HCT116 (cell line): Measurements from ENCODE around the gene STKLD1. TPM values are rescaled to one million over a fixed set of nuclear protein-coding genes. Genes with fewer than 3 reads are reported as not detected.

ENCODE experiments used
- ATAC-seq: fragments of 200-7000 bp; cut with Tn5 transposase; 2 replicates; pipeline ENCODE4 v1.9.1; 2020; ENCODE audit warnings: mild to moderate bottlenecking, moderate library complexity
- BruUV-seq: library from RNA; stranded (reverse); fragments of 400-500 nt; replicated peaks from 2 replicates; lab custom pipeline; 2021; lab: Mats Ljungman, UMichigan
- CTCF ChIA-PET: fragments of 300-600 bp; sonication (Branson Sonifier 250); formaldehyde crosslinking; loops from one replicate; lab custom pipeline; 2021; ENCODE audit warnings: antibody characterized with exemption; lab: Charles Lee
- POLR2A ChIA-PET: fragments of 300-600, 350-600 bp; sonication (Branson Sonifier 250); formaldehyde crosslinking; loops from one replicate; lab custom pipeline; 2021; ENCODE audit warnings: antibody characterized with exemption; lab: Charles Lee
- RAD21 ChIA-PET, 2 experiments: fragments of 300-600 bp; sonication (Branson Sonifier 250); formaldehyde crosslinking; loops; one replicate each; lab custom pipeline; 2023; ENCODE audit warnings: low total read pairs in 2 of 2; ENCODE audit not compliant: uncharacterized antibody in 2 of 2, unreplicated experiment in 2 of 2, low non-redundant PET in 1 of 2; lab: Charles Lee
- DNase-seq: peaks from one replicate; pipeline ENCODE4 v3.0.0-alpha.2; 2010; ENCODE audit warnings: low read depth, low spot score
- H2AFZ ChIP-seq: fragments of 200-600 bp; shearing (Covaris generic), sonication (generic); 2 replicates; pipeline ENCODE4 v1.6.1; 2017; ENCODE audit warnings: low read depth, mixed run types, mixed read lengths, antibody characterized with exemption, low read length; ENCODE audit not compliant: poor library complexity, severe bottlenecking
- H3K27ac ChIP-seq: 2 replicates; pipeline ENCODE4 v1.5.1; 2012; ENCODE audit warnings: low read depth, low read length
- H3K27me3 ChIP-seq: fragments of 200-600 bp; sonication (generic); 2 replicates; pipeline ENCODE4 v1.6.1; 2016; ENCODE audit warnings: mixed run types, low read length, mixed read lengths; ENCODE audit not compliant: insufficient read depth
- H3K36me3 ChIP-seq, 2 experiments: fragments of 200-500 bp in 1 of 2; fragments of 200-600 bp in 1 of 2; sonication (Bioruptor generic) in 1 of 2; sonication (generic) in 1 of 2; 2 replicates each; pipeline versions ENCODE4 v1.5.1 to v1.6.1; 2014 to 2016; ENCODE audit warnings: low read length in 2 of 2, inconsistent platforms in 1 of 2, mixed read lengths in 1 of 2, mixed run types in 1 of 2; ENCODE audit not compliant: insufficient read depth in 2 of 2, control insufficient read depth in 1 of 2
- H3K4me1 ChIP-seq, 2 experiments: fragments of 200-600 bp in 1 of 2; sonication (generic) in 1 of 2; 2 replicates each; pipeline versions ENCODE4 v1.5.1 to v1.6.1; 2012 to 2017; ENCODE audit warnings: low read length in 2 of 2, inconsistent platforms in 1 of 2, mild to moderate bottlenecking in 1 of 2, mixed read lengths in 1 of 2, mixed run types in 1 of 2, moderate library complexity in 1 of 2; ENCODE audit not compliant: insufficient read depth in 2 of 2, control insufficient read depth in 1 of 2
- H3K4me2 ChIP-seq: fragments of 200-600 bp; sonication (generic); 2 replicates; pipeline ENCODE4 v1.6.1; 2017; ENCODE audit warnings: mixed run types, low read length, mixed read lengths
- H3K4me3 ChIP-seq, 2 experiments: fragments of 200-600 bp in 1 of 2; sonication (generic) in 1 of 2; replicated peaks in 1 of 2; 2 replicates each; pipeline ENCODE4 v1.5.1; 2011 to 2016; ENCODE audit warnings: low read length in 2 of 2, control low read depth in 1 of 2, low read depth in 1 of 2, mild to moderate bottlenecking in 1 of 2, mixed read lengths in 1 of 2, mixed run types in 1 of 2
- H3K79me2 ChIP-seq: fragments of 200-600 bp; sonication (generic); 2 replicates; pipeline ENCODE4 v1.6.1; 2017; ENCODE audit warnings: mild to moderate bottlenecking, mixed run types, low read length, moderate library complexity, mixed read lengths; ENCODE audit not compliant: insufficient read depth
- H3K9ac ChIP-seq: fragments of 200-600 bp; sonication (generic); 2 replicates; pipeline ENCODE4 v1.6.1; 2016; ENCODE audit warnings: low read length, mixed read lengths
- H3K9me2 ChIP-seq: fragments of 200-600 bp; sonication (generic), shearing (Covaris generic); 2 replicates; pipeline ENCODE4 v1.6.1; 2017; ENCODE audit warnings: mixed run types, mild to moderate bottlenecking, moderate library complexity; ENCODE audit not compliant: insufficient read depth
- H3K9me3 ChIP-seq, 2 experiments: fragments of 200-500 bp in 1 of 2; fragments of 200-600 bp in 1 of 2; sonication (Bioruptor generic) in 1 of 2; sonication (generic) in 1 of 2; 2 replicates each; pipeline ENCODE4 v1.6.1; 2014 to 2017; ENCODE audit warnings: low read length in 2 of 2, mixed read lengths in 2 of 2, inconsistent platforms in 1 of 2, low read depth in 1 of 2, mild to moderate bottlenecking in 1 of 2, mixed run types in 1 of 2, moderate library complexity in 1 of 2; ENCODE audit not compliant: control insufficient read depth in 1 of 2, insufficient read depth in 1 of 2
- H4K20me1 ChIP-seq: fragments of 200-600 bp; sonication (generic), shearing (Covaris generic); 2 replicates; pipeline ENCODE4 v1.6.1; 2017; ENCODE audit warnings: mixed run types, mild to moderate bottlenecking, moderate library complexity; ENCODE audit not compliant: insufficient read depth
- CBX3 ChIP-seq: IDR thresholded peaks from 2 replicates; pipeline ENCODE4 v1.6.1; 2012; ENCODE audit warnings: low read depth
- CEBPB ChIP-seq: IDR thresholded peaks from 2 replicates; pipeline ENCODE4 v1.6.1; 2012; ENCODE audit warnings: low read depth
- CTCF ChIP-seq, 3 experiments: fragments of 200-600 bp in 1 of 3; sonication (generic) in 1 of 3; IDR thresholded peaks in 2 of 3; conservative IDR thresholded peaks in 1 of 3; 2 replicates each; pipeline ENCODE4 v1.5.1; 2012 to 2017; ENCODE audit warnings: low read depth in 2 of 3, low read length in 2 of 3, antibody characterized with exemption in 1 of 3, borderline replicate concordance in 1 of 3, control low read depth in 1 of 3, mild to moderate bottlenecking in 1 of 3, mixed read lengths in 1 of 3, mixed run types in 1 of 3, moderate library complexity in 1 of 3; ENCODE audit not compliant: insufficient read depth in 1 of 3
- EGR1 ChIP-seq: IDR thresholded peaks from 2 replicates; pipeline ENCODE4 v1.6.1; 2012; ENCODE audit warnings: low read depth
- ELF1 ChIP-seq: IDR thresholded peaks from 2 replicates; pipeline ENCODE4 v1.6.1; 2012; ENCODE audit warnings: low read depth, borderline replicate concordance
- EZH2phosphoT487 ChIP-seq: fragments of 200-600 bp; IDR thresholded peaks from 2 replicates; pipeline ENCODE4 v1.6.1; 2018; ENCODE audit warnings: antibody characterized with exemption, borderline replicate concordance
- JUND ChIP-seq: IDR thresholded peaks from 2 replicates; pipeline ENCODE4 v1.6.1; 2012
- POLR2AphosphoS5 ChIP-seq: IDR thresholded peaks from 2 replicates; pipeline ENCODE4 v1.6.1; 2011; ENCODE audit warnings: mild to moderate bottlenecking, low read depth, low read length, moderate library complexity
- RAD21 ChIP-seq: IDR thresholded peaks from 2 replicates; pipeline ENCODE4 v1.6.1; 2012; ENCODE audit warnings: low read depth, mild to moderate bottlenecking
- SIN3A ChIP-seq: IDR thresholded peaks from 2 replicates; pipeline ENCODE4 v1.6.1; 2012; ENCODE audit warnings: low read depth
- SP1 ChIP-seq: IDR thresholded peaks from 2 replicates; pipeline ENCODE4 v1.6.1; 2012; ENCODE audit warnings: low read depth
- SRF ChIP-seq: IDR thresholded peaks from 2 replicates; pipeline ENCODE4 v1.6.1; 2012; ENCODE audit warnings: low read depth
- YY1 ChIP-seq: IDR thresholded peaks from 2 replicates; pipeline ENCODE4 v1.6.1; 2011; ENCODE audit warnings: low read length, low read depth, moderate library complexity, mild to moderate bottlenecking; ENCODE audit not compliant: insufficient replicate concordance; ENCODE audit errors: extremely low read depth
- ZFX ChIP-seq: fragments of 450-650 bp; IDR thresholded peaks from 2 replicates; pipeline ENCODE4 v1.6.1; 2017
- ZNF274 ChIP-seq: fragments of 200-500 bp; sonication (Bioruptor generic); IDR thresholded peaks from 2 replicates; pipeline ENCODE4 v1.6.1; 2014; ENCODE audit warnings: mild to moderate bottlenecking, low read depth, low read length, inconsistent platforms
- intact Hi-C: fragments of 100-400 bp; cut with micrococcal nuclease; formaldehyde crosslinking; loops from 2 replicates; pipeline ENCODE4 v1.10.0; 2022
- total RNA-seq: library from RNA; stranded (reverse); gene quantifications from one replicate; pipeline ENCODE4 v1.2.1, GENCODE V29; 2021; ENCODE audit not compliant: unreplicated experiment
- TF ChIP-seq, protein P1 (sequence below): IDR thresholded peaks from 2 replicates; pipeline ENCODE4 v1.6.1; 2012
- TF ChIP-seq, protein P2 (sequence below): IDR thresholded peaks from 2 replicates; pipeline ENCODE4 v1.6.1; 2011; ENCODE audit warnings: mild to moderate bottlenecking, low read length, moderate library complexity; ENCODE audit not compliant: insufficient replicate concordance; ENCODE audit errors: extremely low read depth
- TF ChIP-seq, protein P3 (sequence below): IDR thresholded peaks from 2 replicates; pipeline ENCODE4 v1.6.1; 2012; ENCODE audit warnings: low read depth
- TF ChIP-seq, protein P4 (sequence below): IDR thresholded peaks from 2 replicates; pipeline ENCODE4 v1.6.1; 2012

Gene STKLD1
- total RNA-seq, 1 experiment from 2014 or later: 0.37 TPM

DNA sequence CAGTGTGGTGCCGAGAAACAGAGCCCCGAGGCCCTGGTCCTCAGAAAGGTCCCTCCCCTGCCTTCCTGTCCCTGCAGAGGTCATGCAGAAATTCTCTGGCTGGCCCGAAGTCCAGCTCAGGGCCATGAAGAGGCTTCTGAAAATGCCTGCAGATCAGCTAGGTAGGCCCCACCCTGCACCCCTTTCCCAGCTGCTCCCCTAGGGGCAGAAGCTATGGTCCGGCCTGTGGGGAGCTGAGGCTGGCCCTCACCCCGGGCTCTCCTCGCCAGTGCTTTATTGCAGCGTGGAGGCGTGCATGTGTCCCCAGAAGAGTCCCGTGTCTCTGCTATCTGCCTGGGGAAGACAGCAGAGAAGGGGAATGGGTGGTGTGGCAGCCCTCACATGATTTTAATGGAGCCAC, 21.7 kb downstream of the STKLD1 start:
- ChIA-PET POLR2A (no interaction called here), RAD21 (no interaction called here), CTCF (interaction anchor here (1.4 kb wide), 1 partner anchor 81 kb away, joined by 3 read pairs; the partner anchor contains the start of gene SLC2A6)
- Histone ChIP-seq H3K27me3 (0 out of 2 replicates have a peak, but pooled peaks cover 2% of the 10 kb centered on the region), H4K20me1 (no peaks in the 10 kb centered on the region), H3K9me3 (no peaks in the 10 kb centered on the region), H3K27ac (no peak overlapping the region), H3K4me2 (no peak overlapping the region), H3K9me2 (no peaks in the 10 kb centered on the region), H3K4me3 (no peak overlapping the region), H3K36me3 (no peaks in the 10 kb centered on the region), H3K79me2 (no peaks in the 10 kb centered on the region), H3K4me1 (no peaks in the 10 kb centered on the region), H2AFZ (no peak overlapping the region), H3K9ac (no peak overlapping the region)
- TF ChIP-seq, protein P1, sequence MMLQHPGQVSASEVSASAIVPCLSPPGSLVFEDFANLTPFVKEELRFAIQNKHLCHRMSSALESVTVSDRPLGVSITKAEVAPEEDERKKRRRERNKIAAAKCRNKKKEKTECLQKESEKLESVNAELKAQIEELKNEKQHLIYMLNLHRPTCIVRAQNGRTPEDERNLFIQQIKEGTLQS: no peak
- TF ChIP-seq ZNF274: no peak
- no peak for TF ChIP-seq POLR2AphosphoS5
- TF ChIP-seq SP1: no peak
- TF ChIP-seq CBX3: no peak
- no peak for TF ChIP-seq JUND
- no peak for TF ChIP-seq RAD21
- TF ChIP-seq CEBPB: no peak
- no peak for TF ChIP-seq SIN3A
- TF ChIP-seq ZFX: no peak
- no peak for TF ChIP-seq EGR1
- TF ChIP-seq, protein P2, sequence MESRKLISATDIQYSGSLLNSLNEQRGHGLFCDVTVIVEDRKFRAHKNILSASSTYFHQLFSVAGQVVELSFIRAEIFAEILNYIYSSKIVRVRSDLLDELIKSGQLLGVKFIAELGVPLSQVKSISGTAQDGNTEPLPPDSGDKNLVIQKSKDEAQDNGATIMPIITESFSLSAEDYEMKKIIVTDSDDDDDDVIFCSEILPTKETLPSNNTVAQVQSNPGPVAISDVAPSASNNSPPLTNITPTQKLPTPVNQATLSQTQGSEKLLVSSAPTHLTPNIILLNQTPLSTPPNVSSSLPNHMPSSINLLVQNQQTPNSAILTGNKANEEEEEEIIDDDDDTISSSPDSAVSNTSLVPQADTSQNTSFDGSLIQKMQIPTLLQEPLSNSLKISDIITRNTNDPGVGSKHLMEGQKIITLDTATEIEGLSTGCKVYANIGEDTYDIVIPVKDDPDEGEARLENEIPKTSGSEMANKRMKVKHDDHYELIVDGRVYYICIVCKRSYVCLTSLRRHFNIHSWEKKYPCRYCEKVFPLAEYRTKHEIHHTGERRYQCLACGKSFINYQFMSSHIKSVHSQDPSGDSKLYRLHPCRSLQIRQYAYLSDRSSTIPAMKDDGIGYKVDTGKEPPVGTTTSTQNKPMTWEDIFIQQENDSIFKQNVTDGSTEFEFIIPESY: no peak
- no peak for TF ChIP-seq SRF
- TF ChIP-seq, protein P3, sequence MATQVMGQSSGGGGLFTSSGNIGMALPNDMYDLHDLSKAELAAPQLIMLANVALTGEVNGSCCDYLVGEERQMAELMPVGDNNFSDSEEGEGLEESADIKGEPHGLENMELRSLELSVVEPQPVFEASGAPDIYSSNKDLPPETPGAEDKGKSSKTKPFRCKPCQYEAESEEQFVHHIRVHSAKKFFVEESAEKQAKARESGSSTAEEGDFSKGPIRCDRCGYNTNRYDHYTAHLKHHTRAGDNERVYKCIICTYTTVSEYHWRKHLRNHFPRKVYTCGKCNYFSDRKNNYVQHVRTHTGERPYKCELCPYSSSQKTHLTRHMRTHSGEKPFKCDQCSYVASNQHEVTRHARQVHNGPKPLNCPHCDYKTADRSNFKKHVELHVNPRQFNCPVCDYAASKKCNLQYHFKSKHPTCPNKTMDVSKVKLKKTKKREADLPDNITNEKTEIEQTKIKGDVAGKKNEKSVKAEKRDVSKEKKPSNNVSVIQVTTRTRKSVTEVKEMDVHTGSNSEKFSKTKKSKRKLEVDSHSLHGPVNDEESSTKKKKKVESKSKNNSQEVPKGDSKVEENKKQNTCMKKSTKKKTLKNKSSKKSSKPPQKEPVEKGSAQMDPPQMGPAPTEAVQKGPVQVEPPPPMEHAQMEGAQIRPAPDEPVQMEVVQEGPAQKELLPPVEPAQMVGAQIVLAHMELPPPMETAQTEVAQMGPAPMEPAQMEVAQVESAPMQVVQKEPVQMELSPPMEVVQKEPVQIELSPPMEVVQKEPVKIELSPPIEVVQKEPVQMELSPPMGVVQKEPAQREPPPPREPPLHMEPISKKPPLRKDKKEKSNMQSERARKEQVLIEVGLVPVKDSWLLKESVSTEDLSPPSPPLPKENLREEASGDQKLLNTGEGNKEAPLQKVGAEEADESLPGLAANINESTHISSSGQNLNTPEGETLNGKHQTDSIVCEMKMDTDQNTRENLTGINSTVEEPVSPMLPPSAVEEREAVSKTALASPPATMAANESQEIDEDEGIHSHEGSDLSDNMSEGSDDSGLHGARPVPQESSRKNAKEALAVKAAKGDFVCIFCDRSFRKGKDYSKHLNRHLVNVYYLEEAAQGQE: no peak
- no peak for TF ChIP-seq YY1
- TF ChIP-seq ELF1: no peak
- no peak for TF ChIP-seq EZH2phosphoT487
- TF ChIP-seq, protein P4, sequence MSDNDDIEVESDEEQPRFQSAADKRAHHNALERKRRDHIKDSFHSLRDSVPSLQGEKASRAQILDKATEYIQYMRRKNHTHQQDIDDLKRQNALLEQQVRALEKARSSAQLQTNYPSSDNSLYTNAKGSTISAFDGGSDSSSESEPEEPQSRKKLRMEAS: no peak
- no peak for TF ChIP-seq CTCF (IDR thresholded peaks at IDR 0.05 in 2 of 3, conservative IDR thresholded peaks at IDR 0.05 in 1 of 3; ENCODE audit: borderline replicate concordance in 1 of 3, insufficient read depth in 1 of 3, low read depth in 2 of 3, low read length in 2 of 3)
- BruUV-seq: no TSS peak
- intact Hi-C loops: no loop called here
- DNase-seq: no peak
- no peak for ATAC-seq
